ENCODE measurements around the gene CSGALNACT2.

DNA sequence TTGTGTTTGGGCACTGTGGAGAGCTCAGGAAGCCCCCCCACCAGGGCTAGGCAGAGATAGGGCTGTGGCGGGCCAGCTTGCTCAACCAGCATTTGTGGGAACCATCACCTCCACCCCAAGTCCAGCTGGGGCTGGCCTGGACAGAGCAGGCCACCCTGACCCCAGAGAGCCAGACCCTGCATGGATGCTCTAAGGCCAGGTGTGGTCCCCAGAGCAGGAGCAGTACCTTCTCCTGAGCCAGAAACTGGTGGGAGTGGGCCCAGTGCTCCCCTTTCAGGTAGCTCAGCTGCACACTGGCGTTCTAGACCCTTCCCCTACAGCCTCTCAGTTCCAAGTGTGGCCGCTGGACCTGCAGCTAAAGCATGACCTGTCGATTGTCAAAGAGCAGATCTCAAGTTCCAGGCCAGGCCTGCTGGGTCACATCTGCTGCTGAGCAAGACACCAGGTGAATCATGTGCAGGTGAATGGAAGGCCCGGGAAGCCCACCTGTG, 71.5 kb downstream of the CSGALNACT2 start:
- TF ChIP-seq, protein P1, sequence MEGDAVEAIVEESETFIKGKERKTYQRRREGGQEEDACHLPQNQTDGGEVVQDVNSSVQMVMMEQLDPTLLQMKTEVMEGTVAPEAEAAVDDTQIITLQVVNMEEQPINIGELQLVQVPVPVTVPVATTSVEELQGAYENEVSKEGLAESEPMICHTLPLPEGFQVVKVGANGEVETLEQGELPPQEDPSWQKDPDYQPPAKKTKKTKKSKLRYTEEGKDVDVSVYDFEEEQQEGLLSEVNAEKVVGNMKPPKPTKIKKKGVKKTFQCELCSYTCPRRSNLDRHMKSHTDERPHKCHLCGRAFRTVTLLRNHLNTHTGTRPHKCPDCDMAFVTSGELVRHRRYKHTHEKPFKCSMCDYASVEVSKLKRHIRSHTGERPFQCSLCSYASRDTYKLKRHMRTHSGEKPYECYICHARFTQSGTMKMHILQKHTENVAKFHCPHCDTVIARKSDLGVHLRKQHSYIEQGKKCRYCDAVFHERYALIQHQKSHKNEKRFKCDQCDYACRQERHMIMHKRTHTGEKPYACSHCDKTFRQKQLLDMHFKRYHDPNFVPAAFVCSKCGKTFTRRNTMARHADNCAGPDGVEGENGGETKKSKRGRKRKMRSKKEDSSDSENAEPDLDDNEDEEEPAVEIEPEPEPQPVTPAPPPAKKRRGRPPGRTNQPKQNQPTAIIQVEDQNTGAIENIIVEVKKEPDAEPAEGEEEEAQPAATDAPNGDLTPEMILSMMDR (IDR thresholded peaks at IDR 0.05; ENCODE audit: low read depth, low read length, missing input control) = no peak
- TF ChIP-seq HNF4G (IDR thresholded peaks at IDR 0.05) (no peak), YY1 (IDR thresholded peaks at IDR 0.05) (no peak), FOXA2 (IDR thresholded peaks at IDR 0.05) (no peak), REST (IDR thresholded peaks at IDR 0.05) (no peak), TAF1 (conservative IDR thresholded peaks at IDR 0.05) (no peak), RAD21 (IDR thresholded peaks at IDR 0.05) (no peak), FOXA1 (IDR thresholded peaks at IDR 0.05) (no peak), GABPA (IDR thresholded peaks at IDR 0.05 in 1 of 2, conservative IDR thresholded peaks at IDR 0.05 in 1 of 2) (no peak)
- TF ChIP-seq, protein P2, sequence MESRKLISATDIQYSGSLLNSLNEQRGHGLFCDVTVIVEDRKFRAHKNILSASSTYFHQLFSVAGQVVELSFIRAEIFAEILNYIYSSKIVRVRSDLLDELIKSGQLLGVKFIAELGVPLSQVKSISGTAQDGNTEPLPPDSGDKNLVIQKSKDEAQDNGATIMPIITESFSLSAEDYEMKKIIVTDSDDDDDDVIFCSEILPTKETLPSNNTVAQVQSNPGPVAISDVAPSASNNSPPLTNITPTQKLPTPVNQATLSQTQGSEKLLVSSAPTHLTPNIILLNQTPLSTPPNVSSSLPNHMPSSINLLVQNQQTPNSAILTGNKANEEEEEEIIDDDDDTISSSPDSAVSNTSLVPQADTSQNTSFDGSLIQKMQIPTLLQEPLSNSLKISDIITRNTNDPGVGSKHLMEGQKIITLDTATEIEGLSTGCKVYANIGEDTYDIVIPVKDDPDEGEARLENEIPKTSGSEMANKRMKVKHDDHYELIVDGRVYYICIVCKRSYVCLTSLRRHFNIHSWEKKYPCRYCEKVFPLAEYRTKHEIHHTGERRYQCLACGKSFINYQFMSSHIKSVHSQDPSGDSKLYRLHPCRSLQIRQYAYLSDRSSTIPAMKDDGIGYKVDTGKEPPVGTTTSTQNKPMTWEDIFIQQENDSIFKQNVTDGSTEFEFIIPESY (IDR thresholded peaks at IDR 0.05) = no peak
